CD4-positive, alpha-beta T cell treated with Interleukin-1 beta for 1 hour (primary cell): ENCODE data around the gene ATOH8.
"Not testable (repeated sequence)": the region's sequence is repeated elsewhere in the genome, so short reads cannot be mapped to it uniquely, and the experiment has no call there.

ENCODE experiments used
- DNase-seq, 2 donors: peaks; one replicate each; pipeline ENCODE4 v3.0.0-alpha.2; 2020 to 2022

ATOH8 gene

DNA sequence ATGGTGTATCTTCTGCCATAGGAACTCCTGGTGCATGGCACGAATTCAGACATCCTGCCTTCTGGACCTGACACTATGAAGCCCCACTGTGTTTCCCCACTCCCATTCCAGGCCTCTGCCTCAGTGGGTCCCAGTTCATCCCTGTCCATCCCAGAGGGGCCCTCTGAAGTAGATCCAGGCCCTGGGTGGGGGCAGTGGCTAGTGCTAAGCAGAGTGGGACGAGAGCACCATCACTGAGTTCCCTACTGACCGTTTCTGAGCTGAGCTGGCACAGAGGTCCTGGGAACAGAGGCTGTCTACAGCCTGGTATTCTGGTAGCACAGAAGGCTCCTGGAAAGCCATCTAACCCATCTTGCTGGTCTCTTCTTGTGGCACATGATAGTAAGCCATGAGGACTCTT lies 54.0 kb downstream of the ATOH8 start:
- DNase-seq = no peak

DNA sequence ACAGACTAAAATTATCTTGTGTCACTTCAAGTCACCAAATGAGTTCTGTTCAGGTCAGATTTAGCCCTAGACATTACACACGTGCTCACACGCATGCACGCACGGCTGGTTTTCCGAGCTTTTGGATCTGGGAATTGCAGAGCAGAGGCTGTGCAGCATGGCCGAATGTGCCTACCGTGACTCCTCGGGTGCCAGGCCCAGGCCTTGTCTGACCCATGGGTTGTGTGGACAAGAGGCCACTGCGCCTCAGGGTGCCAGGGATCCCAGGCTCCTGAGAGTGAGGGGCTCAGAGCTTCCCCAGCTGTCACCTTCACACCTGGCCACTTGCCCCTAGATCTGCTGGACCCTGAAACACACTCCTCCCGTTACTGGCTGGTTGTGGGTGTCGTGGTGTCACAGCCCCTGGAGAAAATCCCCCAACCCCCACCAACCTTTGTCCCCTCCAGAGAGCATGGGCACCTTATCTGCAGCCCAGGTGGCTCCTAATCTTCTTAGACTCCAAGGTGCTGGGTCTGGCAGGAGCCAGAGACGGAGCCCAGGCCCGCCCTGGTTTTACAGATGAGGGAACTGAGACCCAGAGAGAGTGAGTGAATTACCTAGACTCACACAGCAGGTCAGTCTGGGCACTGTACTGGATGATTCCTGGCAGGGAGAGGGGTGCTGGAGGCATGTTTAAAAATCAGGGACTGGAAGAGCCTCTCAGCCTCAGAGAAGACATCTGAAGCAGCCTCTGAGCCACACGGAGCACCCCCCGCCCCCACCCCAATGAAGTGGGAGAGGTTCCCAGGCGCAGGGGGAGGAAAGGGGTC lies 56.8 kb downstream of the ATOH8 start:
- DNase-seq = no peak

DNA sequence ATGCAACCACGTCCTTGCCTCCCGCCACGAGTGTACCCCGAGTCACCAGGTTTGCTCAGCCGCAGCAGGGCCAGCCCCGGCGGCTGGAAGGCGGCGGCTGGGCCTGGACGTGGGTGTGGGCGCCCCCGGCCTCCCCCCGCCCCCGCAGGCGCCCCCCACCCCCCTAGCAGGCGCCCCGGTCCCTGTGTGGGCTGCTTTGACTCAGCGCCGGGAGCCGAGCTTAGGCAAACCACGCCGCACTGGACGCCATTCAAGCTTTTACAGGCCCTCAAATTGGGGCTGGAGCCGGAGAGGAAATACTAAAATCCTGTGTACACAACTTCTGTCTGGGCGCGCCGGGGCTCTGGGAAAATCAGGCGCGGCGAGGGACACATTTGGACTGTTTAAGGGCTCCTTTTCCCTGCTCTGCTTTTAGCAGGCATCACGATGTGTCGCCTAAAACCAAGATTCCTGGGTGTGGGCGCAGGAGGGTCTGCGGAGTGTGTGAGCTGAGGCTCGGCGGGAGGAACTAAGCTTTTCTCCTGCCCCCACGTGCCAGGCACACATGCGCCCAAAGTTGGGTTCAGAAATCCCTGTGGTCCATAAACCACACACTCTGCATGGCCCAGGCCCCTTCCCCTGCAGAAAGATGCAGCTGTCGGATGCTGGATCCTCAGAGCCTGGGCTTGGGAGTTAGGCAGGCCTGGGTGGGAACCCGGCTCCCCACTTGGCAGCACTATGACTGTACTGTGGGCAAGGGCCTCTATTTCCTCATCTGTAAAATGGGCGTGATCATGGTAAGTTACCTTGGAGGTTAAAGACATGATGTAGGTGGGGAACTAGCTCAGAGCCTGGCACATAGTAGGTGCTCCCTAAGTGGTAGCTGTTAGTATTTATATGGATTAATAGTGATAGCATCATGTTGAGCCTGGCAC lies 57.6 kb downstream of the ATOH8 start:
- DNase-seq = no peak

DNA sequence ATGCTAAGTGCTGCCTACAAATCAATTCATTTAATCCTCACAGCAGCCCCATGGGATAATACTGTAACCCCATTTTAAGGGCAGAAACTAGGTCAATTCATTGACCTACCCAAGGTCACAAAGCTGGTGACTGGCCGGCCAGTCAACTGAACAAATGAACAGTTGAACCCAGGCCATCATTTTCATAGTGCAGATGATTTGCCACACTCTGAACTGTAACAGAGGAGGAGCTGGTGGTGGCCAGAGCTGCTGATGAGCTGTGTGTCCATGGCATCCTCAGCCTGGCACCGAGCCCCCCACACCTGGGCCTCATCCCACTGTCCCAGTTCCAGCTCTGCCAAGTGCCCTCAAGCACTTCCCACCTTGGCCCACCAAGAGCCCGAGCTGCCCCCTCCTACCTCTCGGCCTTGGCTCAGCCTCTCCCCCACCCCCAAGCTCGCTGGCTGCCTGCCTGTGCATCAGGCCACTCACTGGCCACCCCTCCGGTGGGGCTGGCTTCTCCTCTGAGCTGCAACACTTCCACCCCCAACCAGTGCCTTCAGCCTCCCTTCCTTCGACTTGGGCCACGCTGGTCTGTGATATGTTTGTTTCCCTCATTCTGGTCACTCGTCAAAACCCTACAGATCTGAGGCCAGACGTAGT lies 58.4 kb downstream of the ATOH8 start:
- no peak for DNase-seq

DNA sequence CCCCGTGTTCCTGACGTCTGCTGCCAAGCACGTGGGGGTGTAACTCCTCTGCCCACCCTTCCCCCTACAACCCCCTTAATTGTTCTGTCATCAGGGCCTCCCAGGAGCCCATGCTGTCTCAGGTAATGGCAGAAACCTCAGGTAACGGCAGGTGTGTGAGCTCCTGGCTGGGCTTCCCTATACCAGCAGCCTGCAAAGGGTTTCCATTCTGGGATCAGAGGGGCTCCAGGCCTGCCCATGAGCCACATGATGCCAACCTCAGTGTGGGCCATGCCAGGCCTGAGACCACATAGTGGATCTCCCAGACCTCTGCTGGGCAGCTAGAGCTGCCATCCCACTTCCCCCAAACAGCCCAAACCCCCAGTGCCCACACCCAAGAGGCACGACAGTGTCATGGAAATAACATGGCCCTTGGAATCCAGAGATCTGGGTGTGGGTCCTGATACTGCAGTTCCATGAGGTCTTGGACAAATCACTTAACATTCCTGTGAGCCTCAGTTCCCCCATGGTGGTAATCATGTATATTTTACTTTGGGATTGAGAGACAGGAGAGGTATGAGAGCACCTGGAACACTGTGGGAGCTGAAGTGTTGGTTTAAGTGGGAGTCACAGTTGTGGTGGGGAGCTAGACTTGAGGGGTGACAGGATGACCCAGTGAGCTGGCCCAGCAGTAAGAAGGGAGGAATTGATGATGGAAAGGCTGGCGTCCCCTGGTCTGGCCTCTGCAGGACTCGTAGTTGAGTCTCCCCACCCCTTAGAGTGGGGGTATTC lies 59.6 kb downstream of the ATOH8 start:
- no peak for DNase-seq

DNA sequence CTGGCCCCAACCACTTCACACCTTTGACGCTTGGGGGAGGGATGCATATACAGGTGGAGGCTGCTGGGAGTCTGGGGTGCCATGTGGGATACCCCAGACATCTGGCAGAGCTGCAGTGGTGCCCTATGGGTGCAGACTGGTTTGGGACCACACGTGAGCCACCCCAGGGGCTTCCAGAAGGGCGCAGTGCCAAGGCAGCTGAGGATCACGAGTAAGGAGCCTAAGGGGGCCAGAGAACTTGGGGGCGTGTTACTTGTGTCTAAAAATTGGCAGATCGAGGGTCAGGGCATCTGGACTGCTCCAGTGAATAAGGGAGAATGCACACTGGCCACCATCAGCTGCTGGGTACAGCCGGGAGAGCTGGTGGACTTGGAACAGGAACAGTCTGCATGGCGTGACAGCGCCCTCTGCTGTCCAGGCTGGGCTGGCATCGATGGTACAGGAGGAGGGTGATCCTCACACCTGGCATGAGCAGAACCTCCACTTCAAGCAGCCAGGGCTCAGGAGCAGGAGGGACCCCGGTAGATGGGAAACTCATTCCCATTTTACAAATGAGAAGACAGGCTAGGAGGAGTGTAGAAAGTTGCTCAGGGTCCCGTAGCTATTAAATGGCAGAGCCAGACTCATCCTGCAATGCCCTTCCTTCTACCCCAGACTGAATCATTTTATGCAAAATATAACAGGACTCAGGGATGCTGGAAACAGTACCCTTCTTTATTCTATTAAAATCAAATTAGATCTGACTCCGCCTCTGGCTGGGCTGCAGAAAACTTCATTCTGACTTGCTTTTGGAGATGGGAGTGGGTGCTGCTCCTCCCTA lies 60.4 kb downstream of the ATOH8 start:
- peak; percentile 76 to 79 for DNase-seq

DNA sequence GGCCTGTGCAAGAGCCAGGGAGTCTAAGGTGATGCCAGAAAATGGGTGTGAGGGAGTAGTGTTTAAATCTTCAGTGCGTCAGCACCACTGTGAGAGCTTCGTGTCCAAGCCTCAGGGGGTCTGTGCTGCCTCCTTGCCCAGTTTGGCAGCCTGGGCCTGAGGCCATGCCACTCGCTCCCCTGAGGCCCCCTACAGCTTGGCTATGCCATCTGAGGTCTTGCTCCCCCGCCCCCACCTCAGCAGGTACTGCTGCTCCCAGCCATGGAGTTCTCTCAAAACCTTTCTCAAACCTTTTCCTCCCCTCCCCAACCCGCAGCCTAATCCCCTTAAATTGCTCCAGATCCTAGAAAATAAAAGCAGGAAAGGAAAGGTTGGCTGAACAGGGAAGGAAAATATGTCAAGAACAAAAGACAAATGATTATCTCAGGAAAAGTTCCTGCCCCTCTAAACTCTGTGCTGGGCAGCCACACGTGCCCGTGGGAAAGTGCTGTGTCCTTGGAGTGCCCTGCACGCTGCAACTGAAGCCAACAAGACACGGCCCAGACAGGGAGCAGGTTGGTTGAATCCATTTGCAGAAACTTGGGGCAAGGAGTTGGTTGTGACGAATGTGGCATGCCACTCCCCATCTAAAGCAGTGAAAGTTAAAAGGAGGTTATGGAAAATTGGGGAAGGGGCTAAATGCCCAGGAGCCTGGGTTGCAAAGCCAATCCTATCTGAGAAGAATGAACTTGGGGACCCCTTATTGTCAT lies 61.2 kb downstream of the ATOH8 start:
- DNase-seq = no peak

DNA sequence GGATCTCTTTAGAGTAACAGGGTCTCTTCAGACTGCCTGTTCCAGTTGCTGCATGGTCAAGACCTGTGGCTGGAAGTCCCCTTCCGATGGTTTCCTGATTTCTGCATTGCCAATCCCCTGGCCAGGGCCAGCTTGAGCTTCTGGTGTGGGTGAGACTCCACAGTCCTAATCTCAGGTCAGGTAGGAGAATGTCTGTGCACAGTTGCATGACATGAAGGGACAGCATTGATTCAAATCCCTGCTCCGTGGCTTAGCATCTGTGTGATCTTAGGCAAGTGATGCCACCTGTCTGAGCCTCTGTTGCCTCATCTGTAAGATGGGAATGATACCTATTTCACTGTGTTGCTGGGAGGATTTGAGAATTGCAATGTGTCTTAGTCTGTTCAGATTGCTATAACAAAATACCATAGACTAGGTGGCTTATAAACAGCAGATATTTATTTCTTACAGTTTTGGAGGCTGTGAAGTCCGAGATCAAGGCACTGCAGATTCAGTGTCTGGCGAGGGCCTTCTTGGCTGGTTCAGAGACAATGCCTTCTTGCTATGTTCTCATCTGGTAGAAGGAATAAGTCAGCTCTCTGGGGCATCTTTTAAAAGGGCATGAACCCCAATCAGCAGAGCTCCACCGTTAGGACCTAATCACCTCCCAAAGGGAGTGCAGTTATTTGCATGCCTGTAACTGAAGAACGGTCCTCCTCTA lies 66.2 kb downstream of the ATOH8 start:
- no peak for DNase-seq

DNA sequence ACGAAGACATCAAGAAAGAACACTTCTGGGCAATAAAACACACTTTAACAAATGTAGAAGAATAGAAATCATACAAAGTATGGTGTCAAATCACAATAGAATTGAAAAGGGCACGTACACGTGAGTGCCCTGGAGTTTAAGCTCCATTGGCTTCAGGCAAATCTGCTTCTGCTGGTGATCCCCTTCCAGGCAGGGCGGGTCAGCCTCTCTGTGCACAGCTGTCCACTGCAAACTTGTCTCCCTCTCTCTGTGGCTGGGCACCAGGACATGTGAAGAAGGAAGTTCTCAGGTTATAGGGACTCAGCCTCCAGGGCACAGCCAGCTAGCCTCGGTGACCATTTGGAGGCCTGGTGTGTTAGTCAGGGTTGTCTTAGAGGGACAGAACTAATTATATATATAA lies 69.0 kb downstream of the ATOH8 start:
- no peak for DNase-seq

DNA sequence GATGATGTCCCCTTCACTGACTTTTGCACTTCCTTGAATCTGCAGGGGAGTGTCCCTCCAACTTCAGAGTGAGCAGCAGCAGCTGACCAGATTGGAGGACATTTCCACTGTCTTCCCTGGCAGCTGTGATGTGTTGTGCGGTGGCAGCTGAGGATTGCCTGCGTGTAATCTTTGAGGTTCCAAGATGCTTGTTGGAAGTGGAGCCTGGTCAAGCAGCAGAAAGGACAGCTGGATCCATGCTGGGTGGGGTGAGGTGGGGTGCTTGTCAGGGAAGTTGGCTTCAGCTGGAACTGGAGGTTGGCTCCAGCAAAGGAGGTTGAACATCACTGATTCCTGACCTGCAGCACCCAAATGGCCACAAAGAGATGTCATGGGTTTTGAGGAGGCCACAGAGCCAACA lies 70.2 kb downstream of the ATOH8 start:
- DNase-seq = no peak

DNA sequence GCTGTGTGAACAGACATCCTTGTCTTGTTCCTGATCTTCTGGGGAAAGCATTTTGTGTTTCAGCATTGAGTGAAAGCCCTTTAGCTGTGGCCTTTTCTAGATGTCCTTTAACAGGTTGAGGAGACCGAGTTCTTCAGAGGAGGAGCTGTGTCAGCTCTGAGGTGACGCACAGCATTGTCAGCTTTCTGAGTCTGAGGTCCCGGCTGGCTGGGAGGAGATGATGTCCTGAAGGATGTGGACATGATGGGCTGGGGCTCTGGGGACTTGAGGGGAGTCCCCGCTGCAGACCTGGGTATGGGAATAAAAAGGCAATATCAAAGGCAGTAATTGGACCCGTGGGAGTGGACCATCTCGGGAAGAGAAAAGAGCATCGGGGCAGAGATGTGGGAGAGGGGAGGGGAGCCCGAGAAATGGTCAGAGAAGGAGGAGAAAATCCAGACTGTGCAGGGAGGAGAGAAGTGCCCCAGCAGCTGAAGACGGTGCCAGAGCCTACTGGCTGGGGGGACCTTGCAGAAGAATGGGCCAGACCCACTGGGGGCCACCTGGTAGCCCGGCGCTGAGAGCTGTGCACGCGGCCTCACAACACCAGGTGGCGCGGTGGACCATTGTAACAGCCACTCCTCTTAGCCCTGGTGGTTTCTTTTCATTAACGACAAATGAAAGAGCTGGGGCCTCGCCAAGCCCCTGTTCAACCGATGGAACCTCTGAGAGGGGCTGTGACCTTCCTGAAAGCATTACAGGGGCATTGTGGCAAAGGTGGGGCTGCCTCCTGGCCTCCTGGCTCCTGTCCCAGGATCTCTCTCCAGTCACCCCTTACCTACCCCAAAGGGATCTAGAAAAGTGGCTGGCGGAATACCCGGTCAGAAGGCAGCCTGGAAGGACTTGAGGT lies 73.4 kb downstream of the ATOH8 start:
- DNase-seq = peak; percentile 81 to 85

DNA sequence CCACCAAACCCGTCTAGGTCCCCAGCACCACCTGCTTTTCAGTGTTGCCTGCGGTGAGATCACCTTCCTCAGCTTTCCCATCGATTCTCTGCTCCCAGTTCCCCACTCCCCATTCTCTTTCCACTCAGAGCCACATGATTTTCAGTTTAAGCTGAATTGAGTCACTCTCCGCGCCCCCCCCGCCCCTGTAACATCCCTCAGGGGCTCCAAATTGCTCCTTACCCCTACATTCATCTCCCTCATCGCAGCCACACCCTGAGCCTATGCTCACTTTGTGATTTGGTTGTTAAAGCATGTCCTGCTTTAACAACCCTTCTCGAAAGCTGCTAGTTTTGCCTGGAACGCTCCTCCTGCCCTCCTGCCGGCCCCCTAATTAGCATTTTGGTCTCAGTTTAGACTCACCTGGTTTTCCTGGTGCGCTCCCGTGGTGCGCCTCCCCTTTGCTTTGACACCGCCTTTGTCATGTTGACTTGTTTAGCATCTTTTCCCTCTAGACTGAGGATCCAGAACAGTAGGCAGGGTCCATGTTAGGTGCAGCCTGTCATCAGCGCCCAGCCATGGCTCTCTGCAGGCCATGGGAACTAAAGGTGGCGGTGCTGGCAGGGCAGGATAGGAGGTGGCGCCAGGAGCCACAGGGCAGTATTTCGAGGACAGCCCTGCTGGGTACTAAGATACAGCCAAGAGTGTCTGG lies 74.2 kb downstream of the ATOH8 start:
- no peak for DNase-seq

DNA sequence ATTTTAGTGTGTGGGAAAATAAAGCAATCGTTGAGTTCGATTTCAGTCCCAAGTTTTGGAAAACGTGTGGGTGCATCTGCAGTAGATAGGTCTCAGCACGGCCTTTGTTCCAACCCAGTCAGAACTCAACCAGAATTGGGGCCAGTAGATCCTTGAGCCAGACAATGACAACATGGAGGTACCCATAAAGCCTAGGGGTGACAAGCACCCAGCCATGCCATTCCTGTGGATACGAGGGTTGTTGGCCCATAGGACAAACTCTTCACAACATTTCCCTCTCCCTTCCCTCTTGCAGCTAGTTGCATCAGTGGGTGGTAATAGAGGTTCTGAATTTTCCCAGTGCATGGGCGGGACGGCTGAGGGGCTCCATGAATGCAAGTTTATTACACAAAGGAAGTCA lies 74.9 kb downstream of the ATOH8 start:
- DNase-seq = no peak

DNA sequence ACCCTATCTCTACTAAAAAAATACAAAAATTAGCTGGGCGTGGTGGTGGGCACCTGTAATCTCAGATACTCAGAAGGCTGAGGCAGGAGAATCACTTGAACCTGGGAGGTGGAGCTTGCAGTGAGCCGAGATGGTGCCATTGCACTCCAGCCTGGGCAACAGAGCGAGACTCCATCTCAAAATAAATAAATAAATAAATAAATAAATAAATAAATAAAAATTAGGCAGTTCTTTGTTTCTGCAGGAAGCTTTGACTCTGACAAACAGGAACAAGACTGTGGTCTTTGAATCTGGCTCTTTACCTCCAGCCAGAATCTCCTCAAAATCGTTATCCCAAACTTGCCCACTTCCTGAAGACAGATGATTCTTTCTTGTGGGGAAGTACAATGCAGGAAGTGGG lies 75.6 kb downstream of the ATOH8 start:
- not testable (repeated sequence) for DNase-seq

DNA sequence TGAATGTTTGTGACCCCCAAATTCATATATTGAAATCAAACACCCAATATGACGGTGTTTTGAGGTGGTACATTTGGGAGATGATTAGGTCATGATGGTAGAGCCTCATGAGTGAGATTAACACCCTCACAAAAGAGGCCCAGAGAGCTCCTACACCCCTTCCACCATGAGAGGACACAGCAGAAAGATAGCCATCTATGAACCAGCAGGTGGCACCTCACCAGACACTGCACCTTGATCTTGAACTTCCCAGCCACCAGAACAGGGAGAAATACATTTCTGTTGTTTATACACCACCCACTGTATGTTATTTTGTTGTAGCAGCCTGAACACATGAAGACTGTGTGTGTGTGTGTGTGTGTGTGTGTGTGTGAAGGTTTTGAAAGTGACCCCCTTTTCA lies 76.9 kb downstream of the ATOH8 start:
- DNase-seq = peak; percentile 21 to 27

DNA sequence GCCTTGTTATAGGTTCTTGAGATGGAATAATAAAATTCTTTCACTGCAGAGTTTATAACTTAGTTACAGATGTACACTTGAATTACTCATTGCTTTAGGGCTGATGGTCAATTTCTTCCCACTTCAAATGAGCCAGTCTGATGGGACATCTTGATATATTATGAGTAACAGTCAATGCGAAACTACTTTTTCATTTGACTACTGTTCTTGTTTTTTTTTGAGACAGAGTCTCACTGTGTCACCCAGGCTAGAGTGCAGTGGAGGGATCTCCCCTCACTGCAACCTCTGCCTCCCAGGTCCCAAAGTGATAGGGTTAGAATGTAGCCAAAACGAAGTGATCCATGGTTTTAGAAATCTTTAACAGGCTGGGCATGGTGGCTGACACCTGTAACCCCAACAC lies 77.9 kb downstream of the ATOH8 start:
- DNase-seq = no peak

DNA sequence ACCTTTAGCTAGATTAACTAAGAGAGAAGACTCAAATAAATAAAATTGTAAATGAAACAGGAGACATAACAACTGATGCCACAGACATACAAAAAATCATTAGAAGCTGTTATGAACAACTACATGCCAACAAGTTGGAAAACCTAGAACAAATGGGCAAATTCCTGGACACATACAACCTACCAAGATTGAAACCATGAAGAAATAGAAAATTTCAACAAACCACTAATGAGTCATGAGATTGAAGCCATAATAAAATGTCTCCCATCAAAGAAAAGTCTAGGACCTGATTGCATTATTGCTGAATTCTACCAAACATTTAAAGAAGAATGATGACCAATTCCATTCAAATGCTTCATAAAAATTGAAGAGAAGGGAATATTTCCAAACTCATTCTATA lies 80.7 kb downstream of the ATOH8 start:
- DNase-seq = no peak
